Calu3 (cell line): ENCODE results near the gene HSD17B12. TPM values are rescaled to one million over a fixed set of nuclear protein-coding genes. Genes with fewer than 3 reads are reported as not detected.

Experiments used
- BruUV-seq: library from RNA; stranded (reverse); fragments of 400-500 nt; replicated peaks from 2 replicates; lab custom pipeline; 2021; lab: Mats Ljungman, UMichigan
- CTCF ChIA-PET: fragments of 300-600 bp; sonication (Branson Sonifier 250); formaldehyde crosslinking; loops from one replicate; lab custom pipeline; 2022; ENCODE audit warnings: antibody characterized with exemption; lab: Charles Lee
- DNase-seq: peaks from one replicate; pipeline ENCODE4 v3.0.0; 2022
- H3K27ac Mint-ChIP-seq: one replicate; pipeline ENCODE4 v1.8.0; 2022; ENCODE audit warnings: mixed read lengths; ENCODE audit not compliant: unreplicated experiment
- H3K27me3 Mint-ChIP-seq: one replicate; pipeline ENCODE4 v1.8.0; 2022; ENCODE audit warnings: mixed read lengths; ENCODE audit not compliant: unreplicated experiment
- H3K36me3 Mint-ChIP-seq: one replicate; pipeline ENCODE4 v1.8.0; 2022; ENCODE audit warnings: mild to moderate bottlenecking, moderate library complexity, mixed read lengths; ENCODE audit not compliant: insufficient read depth, unreplicated experiment
- H3K4me1 Mint-ChIP-seq: one replicate; pipeline ENCODE4 v1.8.0; 2022; ENCODE audit warnings: mild to moderate bottlenecking, low read depth, mixed read lengths; ENCODE audit not compliant: unreplicated experiment
- H3K4me3 Mint-ChIP-seq: one replicate; pipeline ENCODE4 v1.8.0; 2022; ENCODE audit warnings: mild to moderate bottlenecking, low read depth, moderate library complexity, mixed read lengths; ENCODE audit not compliant: unreplicated experiment
- H3K9me3 Mint-ChIP-seq: one replicate; pipeline ENCODE4 v1.8.0; 2022; ENCODE audit warnings: low read depth, mixed read lengths; ENCODE audit not compliant: unreplicated experiment
- intact Hi-C: fragments of 100-400 bp; cut with micrococcal nuclease; formaldehyde crosslinking; loops from one replicate; pipeline ENCODE4 v1.10.0; 2022; ENCODE audit not compliant: unreplicated experiment
- total RNA-seq: library from RNA; stranded (reverse); gene quantifications from 2 replicates; pipeline ENCODE4 v1.2.3, GENCODE V29; 2022
- TF ChIP-seq, protein P1 (sequence below): fragments of 200-600 bp; IDR thresholded peaks from one replicate; pipeline ENCODE4 v1.8.0; 2022; ENCODE audit warnings: antibody characterized with exemption; ENCODE audit not compliant: unreplicated experiment

HSD17B12 gene
- total RNA-seq, 1 experiment from 2014 or later: 114 TPM

DNA sequence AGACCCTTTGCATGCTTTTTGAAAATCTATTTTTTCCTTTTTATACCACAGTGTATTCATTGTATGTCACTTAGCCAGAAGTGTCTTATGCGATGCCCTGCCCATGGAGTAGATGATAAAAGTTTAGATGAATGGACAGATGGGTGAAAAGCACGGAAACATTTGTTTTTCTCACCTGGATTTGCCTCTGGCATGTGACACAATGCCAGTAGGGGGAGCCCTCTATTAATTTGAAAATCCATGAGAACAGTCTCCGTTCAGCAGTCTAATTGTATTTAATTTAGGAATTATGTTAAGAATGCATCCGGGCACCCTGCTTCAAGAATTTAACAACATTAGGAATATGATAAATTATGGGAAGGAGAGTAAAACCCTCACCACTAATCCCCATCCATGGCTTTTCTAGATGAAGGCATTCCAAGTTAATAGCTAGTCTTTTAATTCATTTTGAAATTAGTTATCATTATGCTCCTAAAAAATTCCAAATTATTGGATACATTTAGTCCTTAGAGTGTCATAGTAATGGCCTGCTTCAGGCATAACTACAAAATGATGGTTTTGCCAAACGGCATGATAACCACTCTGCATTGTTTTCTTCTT is 144.8 kb downstream of the HSD17B12 start:
- DNase-seq: peak; percentile 43
- no TSS peak for BruUV-seq
- H3K4me3 Mint-ChIP-seq: no peak overlapping the region
- no peaks in the 10 kb centered on the region for H3K27me3 Mint-ChIP-seq
- H3K27ac Mint-ChIP-seq: no peak overlapping the region
- H3K36me3 Mint-ChIP-seq: no peaks in the 10 kb centered on the region
- H3K4me1 Mint-ChIP-seq: peaks cover 2% of the 10 kb centered on the region
- TF ChIP-seq, protein P1, sequence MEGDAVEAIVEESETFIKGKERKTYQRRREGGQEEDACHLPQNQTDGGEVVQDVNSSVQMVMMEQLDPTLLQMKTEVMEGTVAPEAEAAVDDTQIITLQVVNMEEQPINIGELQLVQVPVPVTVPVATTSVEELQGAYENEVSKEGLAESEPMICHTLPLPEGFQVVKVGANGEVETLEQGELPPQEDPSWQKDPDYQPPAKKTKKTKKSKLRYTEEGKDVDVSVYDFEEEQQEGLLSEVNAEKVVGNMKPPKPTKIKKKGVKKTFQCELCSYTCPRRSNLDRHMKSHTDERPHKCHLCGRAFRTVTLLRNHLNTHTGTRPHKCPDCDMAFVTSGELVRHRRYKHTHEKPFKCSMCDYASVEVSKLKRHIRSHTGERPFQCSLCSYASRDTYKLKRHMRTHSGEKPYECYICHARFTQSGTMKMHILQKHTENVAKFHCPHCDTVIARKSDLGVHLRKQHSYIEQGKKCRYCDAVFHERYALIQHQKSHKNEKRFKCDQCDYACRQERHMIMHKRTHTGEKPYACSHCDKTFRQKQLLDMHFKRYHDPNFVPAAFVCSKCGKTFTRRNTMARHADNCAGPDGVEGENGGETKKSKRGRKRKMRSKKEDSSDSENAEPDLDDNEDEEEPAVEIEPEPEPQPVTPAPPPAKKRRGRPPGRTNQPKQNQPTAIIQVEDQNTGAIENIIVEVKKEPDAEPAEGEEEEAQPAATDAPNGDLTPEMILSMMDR: peak; percentile 73
- CTCF ChIA-PET: interaction anchor here (2.7 kb wide), 1 partner anchor 27 kb away, joined by 18 read pairs; no protein-coding TSS in a partner anchor
- H3K9me3 Mint-ChIP-seq: no peaks in the 10 kb centered on the region
- intact Hi-C loops: no loop called here

- intact Hi-C loops: no loop called here
- no peak overlapping the region for H3K4me3 Mint-ChIP-seq
- H3K36me3 Mint-ChIP-seq: peaks cover 5% of the 10 kb centered on the region
- H3K9me3 Mint-ChIP-seq: no peaks in the 10 kb centered on the region
- H3K27me3 Mint-ChIP-seq: no peaks in the 10 kb centered on the region
- H3K4me1 Mint-ChIP-seq: peaks cover 12% of the 10 kb centered on the region
- CTCF ChIA-PET: interaction anchor here (0.6 to 1.9 kb wide), 5 partner anchors 15 to 392 kb away, joined by 3 to 17 read pairs (median 3); partner anchors contain the start of gene HSD17B12
- TF ChIP-seq, protein P1: no peak
- BruUV-seq: no TSS peak
- peak; percentile 56 for DNase-seq
- H3K27ac Mint-ChIP-seq: peak overlapping the region; percentile 56
Observed at GRCh38 chr11:43830928-43831440, 150.4 kb downstream of the HSD17B12 start.

DNA sequence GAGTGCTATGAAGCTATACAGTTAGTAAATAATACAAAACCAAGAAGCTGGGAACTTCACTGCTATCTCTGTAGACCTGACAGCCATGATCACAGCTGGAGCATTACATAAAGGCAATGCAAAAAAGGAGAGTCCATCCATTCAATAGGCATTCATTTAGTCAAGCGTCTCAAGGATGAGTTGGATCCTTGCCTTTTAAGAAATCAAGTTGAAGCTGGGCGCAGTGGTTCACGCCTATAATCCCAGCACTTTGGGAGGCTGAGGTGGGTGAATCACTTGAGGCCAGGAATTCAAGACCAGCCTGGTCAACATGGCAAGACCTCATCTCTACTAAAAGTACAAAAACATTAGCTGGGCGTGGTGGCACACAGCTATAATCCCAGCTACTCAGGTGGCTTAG is 152.0 kb downstream of the HSD17B12 start:
- Mint-ChIP-seq H3K4me3 (no peak overlapping the region), H3K36me3 (peaks cover 5% of the 10 kb centered on the region), H3K27me3 (no peaks in the 10 kb centered on the region), H3K4me1 (peaks cover 12% of the 10 kb centered on the region), H3K27ac (no peak overlapping the region), H3K9me3 (no peaks in the 10 kb centered on the region)
- CTCF ChIA-PET: interaction anchor here (0.7 to 1.1 kb wide), 2 partner anchors 19 to 306 kb away, joined by 4 to 5 read pairs; no protein-coding TSS in a partner anchor
- intact Hi-C loops: no loop called here
- TF ChIP-seq, protein P1: no peak
- BruUV-seq: no TSS peak
- DNase-seq: no peak

DNA sequence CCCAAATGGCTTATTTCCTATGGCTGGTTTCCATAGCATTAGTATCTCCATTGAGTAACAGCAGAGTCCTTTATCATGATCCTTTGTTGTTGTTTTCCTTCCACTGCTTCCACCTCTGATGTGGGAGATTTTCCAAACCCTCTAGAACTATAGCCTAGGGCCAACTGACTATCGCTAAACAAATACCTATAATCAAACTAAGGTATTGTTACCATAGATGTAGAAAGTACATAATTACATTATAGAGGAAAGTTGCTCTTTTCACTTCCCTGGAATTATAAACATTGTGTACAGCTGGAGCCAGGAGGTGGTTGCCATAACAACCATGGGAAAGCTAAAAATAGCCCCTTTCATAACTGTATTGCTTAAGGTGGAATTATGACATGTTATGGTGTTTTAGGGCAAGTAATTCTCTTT is 153.1 kb downstream of the HSD17B12 start:
- TF ChIP-seq, protein P1: no peak
- no peaks in the 10 kb centered on the region for H3K27me3 Mint-ChIP-seq
- no peak overlapping the region for H3K27ac Mint-ChIP-seq
- peaks cover 5% of the 10 kb centered on the region for H3K36me3 Mint-ChIP-seq
- no peak for DNase-seq
- intact Hi-C loops: no loop called here
- H3K9me3 Mint-ChIP-seq: no peaks in the 10 kb centered on the region
- peaks cover 12% of the 10 kb centered on the region for H3K4me1 Mint-ChIP-seq
- BruUV-seq: no TSS peak
- CTCF ChIA-PET: no interaction called here
- H3K4me3 Mint-ChIP-seq: no peak overlapping the region
